Muscle of back (tissue), 11 donors: ENCODE measurements around the gene DGKQ. TPM values are rescaled to one million over a fixed set of nuclear protein-coding genes. Genes with fewer than 3 reads are reported as not detected.
A peak's percentile ranks its signal among the peaks of the same experiment; 100 is the strongest.
"Not testable (repeated sequence)": the region's sequence is repeated elsewhere in the genome, so short reads cannot be mapped to it uniquely, and the experiment has no call there.

ENCODE experiments used
- DNase-seq, 3 donors: peaks; one replicate each; pipeline versions ENCODE4 v3.0.0 to v3.0.0-alpha.2; 2013
- polyA plus RNA-seq, 10 donors: library from polyadenylated mRNA; unstranded; fragments of 120-200 nt; gene quantifications; one replicate each; pipeline ENCODE4 v1.2.1, GENCODE V29; 2013; ENCODE audit not compliant: insufficient read length in 10 of 10

The DGKQ gene
- polyA plus RNA-seq, 10 donors: 3.4 to 6.1 (median 4.4) TPM

DNA sequence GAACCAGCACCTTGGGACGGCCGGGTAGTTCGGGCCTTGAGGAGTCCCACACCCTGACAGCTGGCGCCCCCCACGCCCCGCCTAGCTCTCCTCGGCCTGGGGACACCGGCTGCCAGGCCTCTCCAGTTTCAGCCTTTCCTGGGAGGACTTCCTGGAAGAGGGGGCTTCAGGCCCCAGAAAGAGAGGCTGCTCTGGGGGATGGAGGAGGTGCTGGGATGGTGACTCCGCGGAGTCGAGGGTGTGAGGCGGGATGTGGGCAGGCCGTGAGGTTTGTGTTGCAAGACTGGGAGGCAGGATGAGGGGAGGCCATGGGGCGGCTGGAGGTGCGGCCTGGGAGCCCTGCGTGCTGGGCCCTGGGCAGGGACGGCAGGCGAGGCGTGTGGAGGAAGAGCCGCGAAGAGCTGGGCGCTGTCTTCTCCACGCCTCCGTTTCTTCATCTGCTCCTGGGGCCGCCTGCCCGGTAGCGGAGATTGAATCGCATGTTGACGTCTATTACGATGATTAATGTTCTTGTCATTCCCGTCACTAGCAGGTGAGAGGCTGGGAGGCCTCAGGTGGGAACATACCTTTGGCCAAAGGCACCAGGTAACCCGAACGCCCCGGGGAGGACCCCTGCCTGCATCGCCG is 37.1 kb upstream of the DGKQ start:
- DNase-seq: peak in 2 of 3 donors; percentile 55 to 79

DNA sequence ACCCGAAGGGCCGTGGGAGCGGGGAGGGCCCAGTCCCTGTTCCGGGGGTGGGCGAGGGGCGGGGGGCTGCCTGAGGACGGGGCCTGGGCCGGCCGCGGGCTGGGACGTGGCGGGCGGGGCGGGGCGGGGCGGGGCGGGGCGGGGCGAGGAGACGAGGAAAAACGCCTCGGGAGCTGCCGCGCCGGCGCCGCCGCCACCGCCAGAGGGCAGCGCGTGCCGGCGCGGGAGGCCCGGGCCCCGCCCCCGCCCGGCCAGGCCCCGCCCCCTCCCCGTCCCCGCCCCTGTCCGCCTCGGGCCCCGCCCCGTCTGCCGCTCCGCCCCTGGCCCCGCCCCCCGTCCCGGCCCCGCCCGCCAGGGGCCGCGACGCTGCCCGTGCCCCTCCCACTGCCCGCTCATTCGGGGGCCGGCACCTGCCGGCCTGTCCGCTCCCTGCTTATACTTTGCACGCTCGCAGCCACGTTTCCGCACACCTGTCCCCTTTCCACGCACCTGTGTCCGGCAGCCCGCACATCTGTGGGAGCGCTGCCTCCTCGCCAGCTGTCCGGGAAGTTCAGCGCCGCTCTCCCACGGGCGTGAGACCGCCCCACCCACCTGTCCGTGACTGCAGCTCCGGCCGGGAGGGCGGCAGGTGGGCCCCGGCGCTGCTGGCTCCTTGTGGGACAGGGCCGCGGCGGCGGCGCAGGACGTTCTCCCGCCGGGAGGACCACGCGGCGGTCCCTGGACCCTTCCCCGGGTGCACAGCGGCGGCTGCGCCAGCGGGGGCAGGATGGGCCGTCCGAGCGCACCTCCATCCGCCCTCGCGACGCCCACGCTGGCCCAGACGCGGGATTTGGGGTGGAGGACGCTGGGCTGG is 36.4 kb upstream of the DGKQ start:
- DNase-seq: peak in 2 of 3 donors; percentile 69 to 83

DNA sequence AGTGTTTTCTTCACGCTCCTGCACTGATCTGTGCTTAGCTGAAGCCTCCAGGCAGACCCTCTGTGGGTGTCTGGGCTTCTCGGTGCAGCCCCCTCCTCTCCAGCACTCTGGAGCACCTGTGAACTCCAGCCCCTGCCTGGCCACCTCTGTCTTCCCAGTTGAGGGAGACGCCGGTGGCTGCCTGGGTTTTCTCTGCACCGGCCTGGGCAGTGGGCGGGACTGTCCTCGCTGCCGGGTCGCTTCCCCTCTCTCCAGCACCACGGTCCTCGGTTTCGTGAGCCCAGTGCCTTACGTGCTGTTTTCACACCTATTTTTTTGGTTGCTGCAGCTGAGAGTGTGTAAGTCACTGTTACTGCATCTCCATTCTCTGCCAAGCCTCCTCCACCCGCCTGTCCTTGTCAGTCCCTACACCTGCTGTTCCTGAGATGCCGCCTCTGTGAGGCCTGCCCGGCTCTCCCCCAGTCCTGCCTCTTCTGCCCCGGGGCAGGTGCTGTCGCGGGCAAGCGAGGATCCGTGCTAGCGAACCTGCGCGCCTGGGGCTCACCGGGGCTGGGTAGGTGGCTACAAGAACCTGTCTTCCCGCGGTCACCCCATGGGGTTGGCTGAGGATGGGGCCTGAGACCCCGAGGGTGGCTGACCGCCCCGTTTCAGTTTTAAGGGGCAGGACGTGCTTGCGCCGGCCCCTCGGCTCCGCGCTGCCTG is 35.6 kb upstream of the DGKQ start:
- DNase-seq: peak in 1 of 3 donors; percentile 63

DNA sequence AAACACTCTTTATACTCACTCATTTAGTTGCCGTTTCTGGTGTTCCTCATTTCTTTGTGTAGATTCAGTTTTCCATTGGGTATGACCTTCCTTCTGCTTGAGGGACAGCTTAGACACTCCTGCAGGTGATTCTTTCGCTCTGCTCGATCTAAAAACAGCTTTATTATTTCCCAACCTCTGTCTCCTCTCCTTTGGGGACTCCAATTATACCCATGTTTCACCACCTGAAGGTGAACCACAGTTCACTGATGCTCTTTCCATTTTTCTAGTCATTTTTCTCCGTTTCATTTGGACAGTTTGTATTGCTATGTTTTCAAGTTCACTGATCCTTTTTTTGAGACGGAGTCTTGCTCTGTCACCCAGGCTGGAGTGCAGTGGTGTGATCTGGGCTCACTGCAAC is 33.5 kb upstream of the DGKQ start:
- DNase-seq: no peak

DNA sequence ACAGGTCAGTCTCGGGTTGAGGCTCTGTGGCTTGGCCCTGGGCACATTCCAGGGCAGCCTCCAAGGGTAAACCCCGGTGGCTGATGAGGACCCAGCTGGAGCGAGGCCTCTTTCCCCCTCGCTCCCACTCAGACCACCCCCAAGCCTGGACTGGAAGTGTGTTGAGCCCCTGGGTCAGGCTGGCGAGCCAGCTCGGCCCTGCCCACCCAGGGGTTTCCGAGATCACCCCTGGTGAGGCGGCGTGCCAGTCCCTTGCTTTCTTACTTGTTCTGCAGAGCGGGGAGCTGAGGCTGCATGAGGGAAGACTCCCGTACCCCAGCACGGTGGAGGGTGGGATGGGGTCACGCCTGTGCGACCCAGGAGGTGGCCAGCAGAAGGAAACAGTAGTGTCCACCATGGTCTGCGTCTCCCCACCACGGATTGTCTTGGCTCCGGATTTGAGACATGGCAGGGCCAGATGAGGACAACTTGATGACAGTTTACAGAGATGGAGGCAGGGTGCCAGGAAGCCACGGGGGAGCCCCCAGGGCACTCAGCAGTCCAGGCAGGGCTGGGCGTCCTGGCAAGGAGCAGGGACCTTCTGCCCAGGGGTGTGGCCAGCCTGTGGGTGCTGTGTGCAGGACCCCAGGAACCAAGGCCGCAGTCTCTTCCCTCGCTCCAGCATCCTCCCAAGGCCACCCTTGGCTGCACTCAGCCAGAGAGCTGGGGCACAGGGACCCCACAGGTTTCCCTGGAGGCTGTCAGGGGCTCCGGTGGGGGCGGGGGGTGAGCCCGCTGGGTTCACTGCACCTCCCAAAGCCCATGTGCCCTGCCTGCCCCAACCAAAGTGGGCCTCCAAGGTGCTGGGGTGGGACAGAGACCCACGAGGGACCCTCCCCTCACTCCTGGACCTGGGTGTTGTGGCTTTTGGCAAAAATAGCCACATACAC is 31.5 kb upstream of the DGKQ start:
- DNase-seq: no peak

DNA sequence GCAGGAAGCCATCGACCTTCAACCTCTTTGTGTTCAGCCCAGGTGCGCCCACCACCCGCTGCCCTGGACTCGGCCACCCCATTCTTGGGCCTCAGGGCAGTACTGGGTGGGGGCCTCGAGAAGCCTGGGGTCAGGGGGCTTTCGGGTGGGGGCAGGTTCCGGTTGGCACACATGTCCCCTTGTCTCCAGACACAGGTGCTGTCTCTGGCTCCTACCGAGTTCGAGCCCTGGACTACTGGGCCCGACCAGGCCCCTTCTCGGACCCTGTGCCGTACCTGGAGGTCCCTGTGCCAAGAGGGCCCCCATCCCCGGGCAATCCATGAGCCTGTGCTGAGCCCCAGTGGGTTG is 30.7 kb upstream of the DGKQ start:
- DNase-seq: no peak

DNA sequence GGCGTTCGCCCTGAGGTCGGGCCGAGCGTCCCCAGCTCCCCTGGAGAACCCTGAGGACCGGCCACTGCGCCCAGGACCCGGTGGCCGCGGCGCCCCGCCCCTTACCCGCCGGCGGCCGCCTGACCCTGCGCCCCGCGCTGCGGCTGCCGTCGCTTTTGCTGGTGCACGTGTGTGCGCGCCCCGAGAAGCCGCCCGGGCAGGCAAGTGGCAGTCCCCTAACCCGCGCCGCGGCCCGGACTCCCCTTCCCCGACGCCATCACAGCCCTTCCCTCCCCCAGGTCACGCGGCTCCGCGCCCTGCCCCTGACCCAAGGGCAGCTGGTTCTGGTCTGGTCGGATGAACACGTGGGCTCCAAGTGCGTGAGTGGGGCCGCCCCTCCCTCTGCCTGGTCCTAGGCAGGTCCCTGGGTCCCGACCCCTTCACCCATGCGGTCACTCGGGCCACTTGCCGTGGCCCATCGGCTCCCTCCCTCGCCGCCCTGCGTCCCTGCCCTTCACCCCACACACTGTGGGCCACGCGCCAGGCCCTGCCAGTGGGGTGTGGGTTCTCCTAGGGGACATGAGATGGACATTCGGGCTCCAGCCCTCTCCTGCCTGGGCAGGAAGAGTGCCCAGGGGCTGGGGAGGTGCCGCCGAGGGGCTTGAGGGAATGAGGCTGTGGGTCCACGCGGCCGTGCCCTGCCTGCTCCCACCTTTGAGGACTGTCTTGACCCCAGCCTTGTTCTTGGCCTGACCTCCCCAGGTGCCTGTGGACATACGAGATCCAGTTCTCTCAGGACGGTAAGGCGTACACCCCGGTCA is 30.1 kb upstream of the DGKQ start:
- no peak for DNase-seq

DNA sequence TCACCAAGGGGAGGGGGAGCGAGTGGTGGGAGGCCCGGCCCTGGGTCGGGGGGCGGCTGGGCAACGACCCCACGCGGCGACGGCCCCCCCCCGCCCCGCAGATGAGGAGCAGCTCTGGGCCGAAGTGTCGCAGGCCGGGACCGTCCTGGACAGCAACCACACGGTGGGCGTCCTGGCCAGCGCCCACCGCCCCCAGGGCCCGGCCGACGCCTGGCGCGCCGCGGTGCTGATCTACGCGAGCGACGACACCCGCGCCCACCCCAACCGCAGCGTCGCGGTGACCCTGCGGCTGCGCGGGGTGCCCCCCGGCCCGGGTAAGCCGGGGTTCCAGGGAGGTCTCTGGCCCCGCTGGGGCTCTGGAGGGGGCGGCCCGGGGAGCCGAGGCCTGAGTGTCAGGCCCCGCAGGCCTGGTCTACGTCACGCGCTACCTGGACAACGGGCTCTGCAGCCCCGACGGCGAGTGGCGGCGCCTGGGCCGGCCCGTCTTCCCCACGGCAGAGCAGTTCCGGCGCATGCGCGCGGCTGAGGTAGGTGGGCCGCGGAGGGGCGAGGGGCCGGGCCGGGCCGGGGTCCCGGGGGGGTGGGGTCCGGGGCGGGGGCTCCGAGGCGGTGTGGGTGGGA is 29.4 kb upstream of the DGKQ start:
- DNase-seq: no peak

DNA sequence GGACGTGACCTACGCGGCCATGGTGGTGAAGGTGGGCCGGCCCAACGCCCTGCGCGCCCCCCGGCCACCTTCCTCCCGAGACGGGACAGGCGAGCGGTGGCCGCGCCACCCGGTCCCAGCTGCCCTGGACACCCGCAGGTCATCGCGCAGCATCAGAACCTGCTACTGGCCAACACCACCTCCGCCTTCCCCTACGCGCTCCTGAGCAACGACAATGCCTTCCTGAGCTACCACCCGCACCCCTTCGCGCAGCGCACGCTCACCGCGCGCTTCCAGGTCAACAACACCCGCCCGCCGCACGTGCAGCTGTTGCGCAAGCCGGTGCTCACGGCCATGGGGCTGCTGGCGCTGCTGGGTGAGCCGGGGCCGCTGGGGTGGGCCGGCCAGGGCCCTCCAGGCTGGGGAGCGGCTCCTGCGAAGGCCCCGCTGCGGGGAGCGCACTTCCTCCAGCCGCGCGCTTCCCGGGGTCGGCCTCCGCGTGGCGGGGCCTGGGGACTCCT is 28.8 kb upstream of the DGKQ start:
- peak in 1 of 3 donors; percentile 59 for DNase-seq

DNA sequence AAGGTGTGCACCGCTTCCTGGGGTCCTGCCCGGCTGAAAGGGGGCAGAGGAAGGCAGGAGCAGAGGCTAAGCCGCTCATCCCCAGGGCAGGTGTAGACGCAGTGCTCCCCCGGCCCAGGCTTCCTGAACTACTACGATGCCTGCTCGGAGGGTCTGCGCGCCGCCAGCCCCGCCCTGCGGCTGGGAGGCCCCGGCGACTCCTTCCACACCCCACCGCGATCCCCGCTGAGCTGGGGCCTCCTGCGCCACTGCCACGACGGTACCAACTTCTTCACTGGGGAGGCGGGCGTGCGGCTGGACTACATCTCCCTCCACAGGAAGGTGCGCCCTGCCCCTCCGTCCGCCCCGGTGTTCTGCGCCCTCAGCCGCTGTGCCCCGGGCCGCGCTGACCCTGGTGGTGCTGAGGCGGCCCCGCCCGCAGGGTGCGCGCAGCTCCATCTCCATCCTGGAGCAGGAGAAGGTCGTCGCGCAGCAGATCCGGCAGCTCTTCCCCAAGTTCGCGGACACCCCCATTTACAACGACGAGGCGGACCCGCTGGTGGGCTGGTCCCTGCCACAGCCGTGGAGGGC is 28.3 kb upstream of the DGKQ start:
- no peak for DNase-seq

DNA sequence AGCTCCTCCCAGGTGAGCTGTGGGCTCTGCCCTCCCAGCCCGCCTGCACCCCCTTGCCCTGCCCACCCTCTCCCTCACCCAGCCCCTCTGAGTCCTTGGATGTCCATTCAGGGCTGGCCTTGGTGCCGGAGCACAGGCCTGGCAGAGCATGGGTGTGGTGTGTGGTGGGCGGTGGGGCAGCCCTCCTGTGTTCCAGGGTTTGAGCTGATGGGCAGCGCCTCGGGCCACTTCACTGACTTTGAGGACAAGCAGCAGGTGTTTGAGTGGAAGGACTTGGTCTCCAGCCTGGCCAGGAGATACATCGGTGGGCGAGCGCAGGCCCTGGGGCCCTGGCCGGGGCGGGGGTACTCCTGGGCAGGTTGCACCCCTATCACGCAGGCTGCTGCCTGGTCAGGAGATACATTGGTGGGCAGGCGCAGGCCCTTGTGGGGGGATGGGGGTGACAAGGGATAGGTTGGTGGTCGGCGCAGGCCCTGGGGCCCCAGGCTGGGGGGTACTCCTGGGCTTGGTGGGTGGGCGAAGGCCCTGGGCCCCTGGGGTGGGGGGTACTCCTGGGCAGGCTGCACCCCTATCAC is 27.4 kb upstream of the DGKQ start:
- DNase-seq: no peak

DNA sequence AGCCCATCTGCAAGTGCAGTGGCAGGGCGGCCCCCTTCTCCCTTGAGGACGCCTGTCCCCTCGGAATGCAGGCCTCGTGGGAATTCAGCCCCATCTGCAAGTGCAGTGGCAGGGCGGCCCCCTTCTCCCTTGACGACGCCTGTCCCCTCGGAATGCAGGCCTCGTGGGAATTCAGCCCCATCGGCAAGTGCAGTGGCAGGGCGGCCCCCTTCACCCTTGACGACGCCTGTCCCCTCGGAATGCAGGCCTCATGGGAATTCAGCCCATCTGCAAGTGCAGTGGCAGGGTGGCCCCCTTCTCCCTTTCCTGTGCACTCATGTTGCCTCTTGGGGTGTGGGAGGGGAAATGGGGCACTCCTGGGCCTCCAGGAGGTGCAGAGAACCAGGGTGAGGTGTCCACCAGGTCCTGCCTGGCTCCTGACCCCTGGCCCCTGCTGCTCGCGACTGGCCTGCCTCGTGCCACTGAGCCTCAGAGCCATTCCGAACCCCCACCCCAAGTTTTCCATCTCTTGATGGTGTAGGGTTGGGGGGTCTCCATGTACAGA is 26.6 kb upstream of the DGKQ start:
- no peak for DNase-seq

DNA sequence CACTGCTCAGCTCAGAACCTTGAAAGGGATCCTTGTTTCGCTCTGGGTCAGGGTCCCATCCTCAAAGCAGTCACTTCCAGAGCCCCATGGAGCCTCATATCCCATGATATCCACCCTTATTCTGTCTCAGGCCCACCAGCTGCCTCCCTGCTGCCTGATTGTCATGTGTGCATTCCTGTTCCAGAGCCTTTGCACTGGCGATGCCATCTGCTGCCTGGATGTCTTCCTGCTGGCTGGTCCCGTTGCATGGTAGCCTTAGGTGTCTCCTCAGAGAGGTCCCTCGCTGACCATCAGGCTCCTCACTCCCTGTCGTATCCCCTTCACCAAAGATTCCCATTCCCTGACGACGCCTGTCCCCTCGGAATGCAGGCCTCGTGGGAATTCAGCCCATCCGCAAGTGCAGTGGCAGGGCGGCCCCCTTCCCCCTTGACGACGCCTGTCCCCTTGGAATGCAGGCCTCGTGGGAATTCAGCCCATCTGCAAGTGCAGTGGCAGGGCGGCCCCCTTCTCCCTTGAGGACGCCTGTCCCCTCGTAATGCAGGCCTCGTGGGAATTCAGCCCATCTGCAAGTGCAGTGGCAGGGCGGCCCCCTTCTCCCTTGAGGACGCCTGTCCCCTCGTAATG is 26.0 kb upstream of the DGKQ start:
- DNase-seq: not testable (repeated sequence)

DNA sequence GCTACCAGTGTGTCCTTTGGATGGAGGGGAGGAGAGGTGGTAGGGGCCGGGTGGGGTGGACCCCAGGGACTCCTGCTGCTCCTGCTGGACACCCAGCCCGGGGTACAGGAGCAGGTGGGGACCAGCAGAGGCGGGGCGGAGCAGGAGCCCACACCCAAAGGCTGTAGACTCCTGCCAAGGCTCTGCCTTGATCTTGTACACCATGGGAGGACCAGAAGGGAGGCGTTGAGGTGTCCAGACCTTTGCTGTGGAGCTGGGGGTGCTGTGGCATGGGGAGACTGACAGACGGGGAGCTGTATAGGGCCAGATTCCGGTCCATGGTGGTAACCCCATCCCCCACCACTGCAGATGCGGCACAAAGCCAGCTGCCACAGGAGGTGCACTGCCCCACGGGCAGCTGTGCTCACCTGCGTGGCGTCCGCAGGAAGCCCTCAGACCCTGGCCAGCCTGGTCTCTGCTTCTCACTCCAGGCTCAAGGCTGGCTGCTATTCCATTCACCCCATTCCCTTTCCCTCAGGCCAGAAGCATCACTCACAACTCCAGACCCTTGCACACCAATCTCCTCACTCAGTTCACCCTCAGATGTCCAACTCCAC is 24.8 kb upstream of the DGKQ start:
- DNase-seq: no peak

DNA sequence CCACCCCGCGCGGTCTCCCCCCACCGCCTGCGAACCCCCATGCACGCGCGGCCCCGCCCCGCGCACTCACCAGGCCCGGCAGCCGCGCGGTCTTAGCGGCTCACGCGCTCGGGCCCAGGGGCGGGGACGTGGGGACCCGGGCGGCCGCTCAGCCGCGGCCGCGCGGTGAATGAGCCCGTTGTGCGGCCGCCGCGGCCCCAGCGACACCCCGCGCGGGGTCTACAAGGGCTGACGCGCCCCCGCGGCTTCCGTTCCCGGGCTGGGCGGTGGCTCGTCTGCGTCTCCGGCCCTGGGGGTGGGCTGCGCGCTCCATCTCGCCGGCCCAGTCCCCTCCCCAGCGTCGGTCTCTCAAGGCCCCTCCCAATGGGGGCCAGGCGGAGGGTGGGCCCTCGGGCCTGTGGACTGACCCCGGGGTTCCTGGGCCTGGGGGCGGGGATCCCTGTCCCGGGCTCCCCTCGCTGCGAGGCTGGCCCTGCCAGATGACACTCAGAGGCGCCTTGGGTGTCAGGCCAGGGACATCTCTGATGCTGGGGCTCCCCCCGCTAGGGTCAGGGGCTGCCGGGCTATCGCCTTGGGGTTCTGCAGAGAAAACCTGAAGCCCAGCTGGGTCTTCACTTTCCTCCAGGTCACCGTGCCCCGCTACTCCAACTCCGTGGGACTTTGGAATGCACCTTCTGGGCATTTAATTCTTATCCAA is 24.2 kb upstream of the DGKQ start:
- no peak for DNase-seq

DNA sequence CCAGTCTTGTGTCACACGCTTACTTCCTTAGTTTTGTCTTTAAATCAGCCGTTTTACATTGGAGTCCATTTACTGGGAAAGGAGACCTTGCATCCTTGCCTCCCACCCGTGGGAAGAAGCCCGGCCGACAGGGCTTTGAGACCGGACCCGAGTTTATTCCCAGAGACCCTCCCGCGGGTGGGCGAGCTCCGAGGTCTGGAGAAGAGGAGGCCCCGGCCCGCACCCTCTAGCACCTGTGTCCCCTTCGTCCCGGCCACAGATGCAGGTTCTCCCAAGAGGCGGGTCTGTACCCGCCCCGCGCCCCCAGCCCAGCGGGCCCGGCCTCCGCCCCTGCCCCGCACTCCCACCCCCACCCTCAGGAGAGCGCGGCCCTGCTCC is 23.6 kb upstream of the DGKQ start:
- DNase-seq: no peak
